ENCODE measurements around the gene ABCB6.

DNA sequence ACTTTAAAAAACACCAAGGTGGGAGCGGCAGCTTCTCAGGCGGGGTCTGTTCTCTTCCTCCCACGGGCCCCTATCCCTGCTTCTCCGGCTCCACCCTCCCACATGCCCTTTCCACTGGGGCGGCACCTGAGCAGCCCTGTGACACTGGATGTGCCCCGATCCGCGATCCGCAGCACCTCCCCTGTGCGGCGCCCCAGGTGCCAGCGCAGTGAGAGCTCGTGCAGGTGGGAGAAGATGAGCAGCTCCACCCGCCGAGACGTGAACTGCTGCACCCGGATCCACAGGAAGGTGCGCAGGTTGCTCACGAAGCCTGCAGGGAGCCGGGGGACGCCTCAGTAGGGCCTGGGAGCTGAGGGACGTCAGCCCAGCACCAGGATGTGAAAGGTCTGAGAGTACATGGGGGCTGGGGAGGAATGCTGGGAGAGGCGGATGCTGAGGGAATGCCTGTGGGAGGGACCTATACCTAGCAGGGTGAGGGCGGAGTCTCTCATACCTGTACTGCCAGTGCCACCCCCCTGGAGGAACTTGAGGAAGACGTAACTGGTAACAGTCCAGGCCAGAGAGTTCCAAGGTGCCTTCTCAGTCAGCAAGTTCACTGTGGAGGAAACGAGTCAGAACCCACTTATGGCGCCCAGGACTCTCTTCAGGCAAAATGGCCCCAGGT, 2.8 kb downstream of the ABCB6 start:
- TF ChIP-seq, protein P1, sequence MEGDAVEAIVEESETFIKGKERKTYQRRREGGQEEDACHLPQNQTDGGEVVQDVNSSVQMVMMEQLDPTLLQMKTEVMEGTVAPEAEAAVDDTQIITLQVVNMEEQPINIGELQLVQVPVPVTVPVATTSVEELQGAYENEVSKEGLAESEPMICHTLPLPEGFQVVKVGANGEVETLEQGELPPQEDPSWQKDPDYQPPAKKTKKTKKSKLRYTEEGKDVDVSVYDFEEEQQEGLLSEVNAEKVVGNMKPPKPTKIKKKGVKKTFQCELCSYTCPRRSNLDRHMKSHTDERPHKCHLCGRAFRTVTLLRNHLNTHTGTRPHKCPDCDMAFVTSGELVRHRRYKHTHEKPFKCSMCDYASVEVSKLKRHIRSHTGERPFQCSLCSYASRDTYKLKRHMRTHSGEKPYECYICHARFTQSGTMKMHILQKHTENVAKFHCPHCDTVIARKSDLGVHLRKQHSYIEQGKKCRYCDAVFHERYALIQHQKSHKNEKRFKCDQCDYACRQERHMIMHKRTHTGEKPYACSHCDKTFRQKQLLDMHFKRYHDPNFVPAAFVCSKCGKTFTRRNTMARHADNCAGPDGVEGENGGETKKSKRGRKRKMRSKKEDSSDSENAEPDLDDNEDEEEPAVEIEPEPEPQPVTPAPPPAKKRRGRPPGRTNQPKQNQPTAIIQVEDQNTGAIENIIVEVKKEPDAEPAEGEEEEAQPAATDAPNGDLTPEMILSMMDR (IDR thresholded peaks at IDR 0.05) = no peak
- no peak for TF ChIP-seq POLR2A (IDR thresholded peaks at IDR 0.05)
- TF ChIP-seq POLR2AphosphoS5 (IDR thresholded peaks at IDR 0.05) = no peak

Measured in breast epithelium (tissue), 3 donors.